Ectodermal cell (in vitro differentiated cells): ENCODE results near the gene PEDS1.

ENCODE experiments used
- H3K27ac ChIP-seq: 2 replicates; pipeline ENCODE4 v1.7.0; 2013; ENCODE audit warnings: mild to moderate bottlenecking, low read depth, low read length; ENCODE audit not compliant: insufficient read depth, poor library complexity, severe bottlenecking
- H3K27me3 ChIP-seq: 2 replicates; pipeline ENCODE4 v1.7.0; 2013; ENCODE audit warnings: mild to moderate bottlenecking, low read length; ENCODE audit not compliant: insufficient read depth, control insufficient read depth, poor library complexity, severe bottlenecking
- H3K36me3 ChIP-seq: one replicate; pipeline ENCODE4 v1.7.0; 2013; ENCODE audit warnings: low read length; ENCODE audit not compliant: control insufficient read depth, insufficient read depth
- H3K4me1 ChIP-seq: one replicate; pipeline ENCODE4 v1.7.0; 2013; ENCODE audit warnings: low read length; ENCODE audit not compliant: control insufficient read depth, insufficient read depth
- H3K4me3 ChIP-seq: 2 replicates; pipeline ENCODE4 v1.7.0; 2013; ENCODE audit warnings: low read depth, low read length, control low read depth; ENCODE audit not compliant: insufficient read depth
- H3K9me3 ChIP-seq: 2 replicates; pipeline ENCODE4 v1.7.0; 2013; ENCODE audit warnings: mild to moderate bottlenecking, low read length, moderate library complexity; ENCODE audit not compliant: control insufficient read depth
- WGBS, 2 experiments: methylation state at CpG; one replicate each; pipeline ENCODE4 v1.1.7; 2013; ENCODE audit warnings: missing lambda C conversion rate in 2 of 2; 5-methylcytosine and 5-hydroxymethylcytosine counted together

PEDS1 gene

DNA sequence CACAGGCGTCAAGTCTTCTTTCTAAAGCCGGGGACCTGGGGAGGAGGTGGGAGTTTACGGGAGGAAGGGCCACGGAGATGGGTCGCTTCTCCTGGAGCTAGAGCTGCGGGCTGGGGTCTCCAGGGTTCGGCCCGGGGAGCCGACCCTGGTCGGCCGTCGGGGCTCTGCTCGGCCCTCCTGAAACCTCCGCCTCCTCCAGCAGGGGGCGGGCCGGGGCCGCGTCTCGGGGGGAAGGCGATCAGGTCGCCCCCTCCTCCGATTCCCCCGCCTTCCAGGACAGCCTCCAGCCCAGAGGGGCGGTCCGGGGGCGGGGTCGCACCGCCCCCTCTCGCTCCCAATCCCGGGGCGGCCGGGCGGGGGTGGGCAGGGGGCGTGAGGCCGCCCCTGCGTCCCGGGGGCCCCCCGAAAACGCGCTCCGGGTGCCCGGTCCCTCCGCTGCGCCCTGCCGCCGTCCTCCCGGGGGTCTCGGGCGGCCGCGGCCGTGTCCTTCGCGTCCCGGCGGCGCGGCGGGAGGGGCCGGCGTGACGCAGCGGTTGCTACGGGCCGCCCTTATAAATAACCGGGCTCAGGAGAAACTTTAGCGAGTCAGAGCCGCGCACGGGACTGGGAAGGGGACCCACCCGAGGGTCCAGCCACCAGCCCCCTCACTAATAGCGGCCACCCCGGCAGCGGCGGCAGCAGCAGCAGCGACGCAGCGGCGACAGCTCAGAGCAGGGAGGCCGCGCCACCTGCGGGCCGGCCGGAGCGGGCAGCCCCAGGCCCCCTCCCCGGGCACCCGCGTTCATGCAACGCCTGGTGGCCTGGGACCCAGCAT, 36.9 kb upstream of the PEDS1 start, which contains the start of gene CEBPB:
CEBPB (plus strand) TSS at position 580 of the 814 bp plus-strand sequence; CDS start at position 784, 204 bp downstream.
- peaks cover 14% of the 10 kb centered on the region for H3K4me1 ChIP-seq
- 0 to 1% methylated on average over 89 of the region's 89 CpGs for WGBS, 2 experiments
- no peaks in the 10 kb centered on the region for H3K36me3 ChIP-seq
- H3K9me3 ChIP-seq = no peaks in the 10 kb centered on the region
- H3K4me3 ChIP-seq = peak within 1 kb of the TSS; percentile 63
- H3K27ac ChIP-seq = no peak within 1 kb of the TSS
- H3K27me3 ChIP-seq = peaks cover 50% of the 10 kb centered on the region

DNA sequence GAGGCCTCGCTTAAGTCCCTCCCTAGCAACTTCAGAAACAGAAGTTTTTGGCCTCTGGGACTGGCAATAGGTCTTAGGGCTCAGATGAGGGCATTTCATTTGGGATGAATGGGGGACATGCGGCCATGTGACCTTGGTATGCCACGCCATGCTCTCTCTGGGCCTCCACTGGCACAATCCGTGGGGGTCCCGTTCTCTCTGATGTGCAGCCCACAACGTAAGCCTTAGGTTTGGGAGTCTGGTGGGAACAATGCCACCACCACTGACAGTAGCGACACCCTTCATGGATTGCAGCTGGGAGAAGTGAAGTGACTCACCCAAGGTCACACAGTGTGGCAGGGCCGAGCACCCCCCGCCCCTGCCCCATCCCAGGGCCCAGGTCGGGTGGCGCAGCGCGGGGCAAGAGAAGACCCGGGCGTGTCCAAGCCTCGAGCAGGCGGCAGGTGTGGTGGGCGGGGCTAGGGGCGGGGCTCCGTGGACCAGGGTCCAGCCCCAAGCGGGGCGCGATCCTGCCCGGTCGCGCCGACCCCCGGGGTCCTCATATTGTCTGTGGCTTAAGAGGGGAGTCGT, 36.2 kb upstream of the PEDS1 start:
- no peaks in the 10 kb centered on the region for H3K36me3 ChIP-seq
- H3K4me3 ChIP-seq = peak overlapping the region; percentile 63
- H3K9me3 ChIP-seq = no peaks in the 10 kb centered on the region
- H3K4me1 ChIP-seq = peaks cover 14% of the 10 kb centered on the region
- H3K27ac ChIP-seq = no peak overlapping the region
- 37% methylated on average over 29 of the region's 29 CpGs for WGBS, 2 experiments
- H3K27me3 ChIP-seq = peaks cover 50% of the 10 kb centered on the region

DNA sequence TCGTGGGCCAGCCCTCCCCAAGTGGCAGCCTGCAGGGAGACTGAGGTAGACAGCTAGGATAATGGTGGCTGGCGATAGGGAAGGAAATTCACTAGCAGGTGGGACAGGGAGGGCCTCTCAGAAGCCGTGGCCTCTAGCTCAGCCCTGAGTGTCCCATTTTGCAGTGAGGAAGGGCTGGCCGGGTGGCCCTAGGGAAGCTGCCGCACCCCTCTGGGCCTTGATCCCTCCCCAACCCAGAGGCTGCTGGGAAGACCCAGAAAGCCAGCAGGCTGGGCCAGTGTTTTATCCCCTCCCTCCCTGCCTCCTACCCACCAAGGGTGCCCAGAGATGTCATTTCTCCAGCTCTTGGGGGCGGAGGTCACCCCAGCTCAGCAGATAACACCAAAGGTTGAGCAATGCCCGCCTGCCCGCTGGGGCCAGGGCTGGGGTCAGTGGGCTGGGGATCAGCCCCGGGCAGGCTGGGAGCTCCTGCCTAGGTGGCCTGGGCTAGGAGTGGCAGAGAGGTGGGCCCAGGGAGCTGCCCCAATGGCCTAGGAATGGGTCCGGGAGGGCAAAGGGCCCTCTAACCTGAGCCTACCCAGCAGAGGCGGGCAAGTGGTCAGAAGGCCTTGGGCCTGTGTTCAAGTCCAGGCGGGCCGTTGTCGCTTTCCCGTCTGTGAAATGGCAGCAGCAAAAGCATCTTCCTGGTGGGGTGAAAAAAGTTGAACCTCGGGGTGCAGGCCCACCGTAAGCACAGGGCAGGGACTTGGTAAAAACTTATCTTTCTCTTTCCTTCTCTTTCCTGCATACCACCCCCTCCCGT, 35.6 kb upstream of the PEDS1 start:
- 89 to 91% methylated on average over 18 of the region's 18 CpGs for WGBS, 2 experiments
- H3K36me3 ChIP-seq = no peaks in the 10 kb centered on the region
- H3K9me3 ChIP-seq = no peaks in the 10 kb centered on the region
- no peak overlapping the region for H3K27ac ChIP-seq
- no peak overlapping the region for H3K4me3 ChIP-seq
- peaks cover 49% of the 10 kb centered on the region for H3K27me3 ChIP-seq
- H3K4me1 ChIP-seq = peaks cover 11% of the 10 kb centered on the region

DNA sequence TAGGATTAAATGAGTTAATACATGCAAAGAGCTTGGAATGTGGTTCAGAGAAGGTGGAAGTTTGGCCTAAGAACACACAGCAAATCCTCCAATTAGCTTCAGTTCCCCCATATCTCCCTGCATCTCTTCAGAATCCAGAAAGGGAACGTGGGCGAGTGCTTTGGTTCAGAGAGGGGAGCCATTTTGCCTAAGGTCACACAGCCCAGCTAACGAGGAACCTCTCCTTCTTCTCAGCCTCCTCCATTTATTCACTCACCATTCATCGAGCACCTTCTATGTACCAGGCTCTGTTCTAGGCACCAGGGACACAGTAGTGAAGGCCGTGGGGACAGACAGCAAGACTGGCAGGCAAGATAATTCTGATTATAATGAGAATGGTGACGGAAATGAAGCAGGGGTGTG, 34.8 kb upstream of the PEDS1 start:
- no peaks in the 10 kb centered on the region for H3K9me3 ChIP-seq
- peaks cover 41% of the 10 kb centered on the region for H3K27me3 ChIP-seq
- WGBS, 2 experiments = 90 to 96% methylated on average over 6 of the region's 6 CpGs
- H3K4me3 ChIP-seq = no peak overlapping the region
- H3K4me1 ChIP-seq = peaks cover 3% of the 10 kb centered on the region
- no peak overlapping the region for H3K27ac ChIP-seq
- no peaks in the 10 kb centered on the region for H3K36me3 ChIP-seq

DNA sequence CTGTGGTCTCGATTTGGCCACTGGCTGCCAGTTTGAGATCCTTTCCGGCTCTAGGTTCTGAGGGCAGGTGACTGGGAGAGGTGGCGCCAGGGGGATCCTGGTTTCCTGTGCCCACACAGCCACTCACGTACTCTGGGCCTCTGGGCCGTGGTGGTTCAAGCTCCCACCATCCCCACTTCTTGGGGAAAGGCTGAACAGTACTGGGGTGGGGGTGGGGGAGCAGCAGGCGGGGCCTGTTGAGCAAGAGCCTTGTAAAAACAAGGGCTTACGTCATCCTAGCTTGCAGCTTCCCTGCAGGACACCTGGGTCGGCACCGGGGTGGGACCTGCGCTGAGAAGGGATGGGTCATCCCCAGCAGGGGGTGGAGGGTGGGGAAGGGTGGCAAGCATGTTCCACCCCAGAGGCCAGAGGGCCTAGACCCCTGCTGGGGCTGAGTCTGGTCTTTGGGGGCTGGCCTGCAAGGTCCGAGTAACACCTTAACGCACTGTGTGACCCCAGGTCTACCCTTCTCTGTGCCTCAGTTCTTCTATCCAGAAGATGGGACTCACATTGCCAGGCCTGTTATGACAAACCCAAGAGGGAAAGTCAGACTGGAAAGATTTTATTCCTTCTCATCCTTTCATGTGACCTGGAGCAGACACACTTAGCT, 34.0 kb upstream of the PEDS1 start:
- Histone ChIP-seq H3K4me1 (peaks cover 3% of the 10 kb centered on the region), H3K4me3 (no peak overlapping the region), H3K27me3 (peaks cover 33% of the 10 kb centered on the region), H3K9me3 (no peaks in the 10 kb centered on the region), H3K27ac (no peak overlapping the region), H3K36me3 (no peaks in the 10 kb centered on the region)
- WGBS, 2 experiments = 64 to 65% methylated on average over 12 of the region's 12 CpGs

DNA sequence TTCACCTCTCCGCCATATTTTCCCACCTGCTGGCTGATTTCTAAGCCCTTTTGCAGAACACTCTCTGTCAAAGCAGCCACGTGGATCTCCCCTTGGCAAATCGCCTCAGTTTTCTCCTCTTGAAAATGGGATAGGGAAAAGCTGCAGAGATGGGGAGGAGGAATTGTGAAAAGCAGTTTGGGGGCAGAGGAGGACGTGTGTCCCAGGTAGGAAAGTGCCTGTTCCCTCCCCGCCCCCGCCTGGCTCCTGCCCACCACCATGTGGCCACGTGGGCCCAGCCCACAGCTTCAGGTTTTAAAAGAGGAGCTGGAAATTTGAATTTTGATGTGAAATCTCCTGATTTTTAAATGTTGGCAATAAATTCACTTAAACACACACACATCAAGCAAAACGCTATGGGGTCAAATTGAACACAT, 33.5 kb upstream of the PEDS1 start:
- H3K9me3 ChIP-seq = no peaks in the 10 kb centered on the region
- no peaks in the 10 kb centered on the region for H3K4me1 ChIP-seq
- peaks cover 28% of the 10 kb centered on the region for H3K27me3 ChIP-seq
- WGBS, 2 experiments = 78% methylated on average over 8 of the region's 8 CpGs
- H3K27ac ChIP-seq = no peak overlapping the region
- H3K4me3 ChIP-seq = no peak overlapping the region
- H3K36me3 ChIP-seq = no peaks in the 10 kb centered on the region

DNA sequence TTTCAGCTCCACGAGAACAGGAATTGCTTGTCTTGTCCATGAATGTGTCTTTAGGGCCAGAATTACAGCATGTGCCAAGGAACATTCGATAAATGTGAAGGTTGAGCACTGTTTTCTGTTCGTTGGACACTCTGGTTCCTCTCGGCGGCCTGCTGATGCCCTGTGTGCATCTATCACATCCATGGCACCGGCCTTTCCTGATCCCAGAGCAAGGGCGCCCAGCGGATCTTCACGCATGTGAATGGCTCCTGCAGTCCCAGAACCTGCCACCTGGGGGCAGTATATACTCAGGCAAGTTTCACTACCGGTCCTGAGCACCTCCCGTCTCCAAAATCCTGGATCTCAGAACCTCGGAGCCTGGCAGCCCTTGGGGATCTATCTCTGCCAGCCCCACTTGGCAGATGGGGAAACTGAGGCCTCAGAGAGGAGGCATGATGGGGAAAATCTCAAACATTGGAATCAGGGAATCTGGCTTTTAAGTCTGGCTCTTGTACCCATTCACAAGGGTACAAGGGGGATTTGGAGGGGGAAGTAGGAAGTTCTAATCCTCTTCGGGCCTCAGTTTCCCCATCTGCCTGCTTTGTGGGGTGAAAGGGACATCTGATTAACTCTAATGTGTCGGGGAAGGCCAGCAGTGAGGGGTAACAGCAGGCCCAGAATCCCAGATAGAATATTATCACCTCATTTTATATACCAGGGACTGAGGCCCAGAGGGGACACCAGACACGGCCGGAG, 32.8 kb upstream of the PEDS1 start:
- no peak overlapping the region for H3K4me3 ChIP-seq
- H3K36me3 ChIP-seq = no peaks in the 10 kb centered on the region
- no peaks in the 10 kb centered on the region for H3K4me1 ChIP-seq
- WGBS, 2 experiments = 34% methylated on average over 16 of the region's 16 CpGs
- H3K27me3 ChIP-seq = peaks cover 21% of the 10 kb centered on the region
- no peak overlapping the region for H3K27ac ChIP-seq
- no peaks in the 10 kb centered on the region for H3K9me3 ChIP-seq

DNA sequence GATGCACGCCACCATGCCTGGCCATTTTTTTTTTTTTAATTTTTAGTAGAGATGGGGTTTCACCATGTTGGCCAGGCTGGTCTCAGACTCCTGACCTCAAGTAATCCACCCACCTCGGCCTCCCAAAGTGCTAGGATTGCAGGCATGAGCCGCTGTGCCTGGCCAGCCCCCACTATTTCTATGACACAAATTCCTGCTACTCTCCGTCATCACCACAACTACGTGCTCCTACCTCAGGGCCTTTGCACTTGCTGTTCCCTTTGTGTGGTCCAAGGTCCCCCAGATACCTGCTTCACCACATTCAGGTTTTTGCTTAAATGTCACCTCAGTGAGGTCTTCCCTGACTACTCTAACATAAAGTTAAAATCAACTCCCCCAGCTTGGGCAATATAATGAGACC, 31.9 kb upstream of the PEDS1 start:
- WGBS, 2 experiments = 90 to 92% methylated on average over 5 of the region's 5 CpGs
- peaks cover 17% of the 10 kb centered on the region for H3K27me3 ChIP-seq

DNA sequence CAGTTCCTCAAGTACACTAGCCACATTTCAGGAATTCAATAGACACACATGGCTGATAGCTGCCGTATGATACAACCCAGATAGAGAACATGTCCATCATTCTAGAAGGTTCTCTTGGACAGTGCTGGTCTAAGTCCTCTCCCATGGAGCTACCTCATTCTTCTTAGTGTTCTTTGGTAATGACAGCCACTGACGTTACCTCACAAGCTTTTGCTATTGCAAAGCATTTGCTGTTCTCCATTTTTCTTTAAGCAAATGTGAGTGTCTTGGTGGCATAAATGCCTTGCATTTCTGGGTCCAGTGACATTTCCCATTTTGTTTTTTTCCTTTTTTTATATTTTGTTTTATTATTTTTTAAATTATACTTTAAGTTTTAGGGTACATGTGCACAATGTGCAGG, 28.8 kb upstream of the PEDS1 start:
- 86 to 93% methylated on average over 2 of the region's 2 CpGs for WGBS, 2 experiments
- Histone ChIP-seq H3K4me3 (no peak overlapping the region), H3K4me1 (no peaks in the 10 kb centered on the region), H3K27ac (no peak overlapping the region), H3K27me3 (peaks cover 6% of the 10 kb centered on the region), H3K9me3 (no peaks in the 10 kb centered on the region), H3K36me3 (no peaks in the 10 kb centered on the region)

More for the DNA sequence above, 31.9 kb upstream of the PEDS1 start:
- no peaks in the 10 kb centered on the region for H3K9me3 ChIP-seq
- no peaks in the 10 kb centered on the region for H3K36me3 ChIP-seq
- no peak overlapping the region for H3K4me3 ChIP-seq
- no peaks in the 10 kb centered on the region for H3K4me1 ChIP-seq
- no peak overlapping the region for H3K27ac ChIP-seq
